IMR-90 (cell line): ENCODE data around the gene STRA6. TPM values are rescaled to one million over a fixed set of nuclear protein-coding genes. Genes with fewer than 3 reads are reported as not detected.

Experiments used
- ATAC-seq: fragments of 200-7000 bp; cut with Tn5 transposase; 2 replicates; pipeline ENCODE4 v1.9.1; 2020; ENCODE audit warnings: low read depth, mild to moderate bottlenecking, moderate library complexity
- BruUV-seq: library from RNA; stranded (reverse); fragments of 400-500 nt; replicated peaks from 2 replicates; lab custom pipeline; 2021; lab: Mats Ljungman, UMichigan
- CTCF ChIA-PET: fragments of 300-600 bp; formaldehyde crosslinking; extraction: SDS; loops from one replicate; lab custom pipeline; 2021; ENCODE audit warnings: antibody characterized with exemption; lab: Yijun Ruan, JAX
- POLR2A ChIA-PET: fragments of 300-600 bp; sonication (Branson Sonifier 250); formaldehyde crosslinking; loops from one replicate; lab custom pipeline; 2022; ENCODE audit warnings: antibody characterized with exemption; ENCODE audit not compliant: unreplicated experiment; lab: Charles Lee
- DNase-seq: peaks from one replicate; pipeline ENCODE4 v3.0.0; 2013
- H2AFZ ChIP-seq: replicated peaks from 2 replicates; pipeline ENCODE3; 2013; ENCODE audit warnings: low read length, mild to moderate bottlenecking; ENCODE audit not compliant: poor library complexity
- H2AK5ac ChIP-seq: 2 replicates; pipeline ENCODE4 v1.6.1; 2013; ENCODE audit warnings: low read depth, low read length, inconsistent platforms
- H2AK9ac ChIP-seq: replicated peaks from 2 replicates; pipeline ENCODE3; 2013; ENCODE audit warnings: mild to moderate bottlenecking, low read depth, low read length, moderate library complexity; ENCODE audit not compliant: poor library complexity
- H2BK120ac ChIP-seq: 2 replicates; pipeline ENCODE4 v1.6.1; 2013; ENCODE audit warnings: low read depth, low read length, inconsistent platforms
- H2BK15ac ChIP-seq: 3 replicates; pipeline ENCODE4 v1.6.1; 2013; ENCODE audit warnings: low read depth, low read length, inconsistent platforms
- H2BK20ac ChIP-seq: 2 replicates; pipeline ENCODE4 v1.6.1; 2013; ENCODE audit warnings: low read depth, mild to moderate bottlenecking, inconsistent platforms, low read length, moderate library complexity
- H2BK5ac ChIP-seq: 2 replicates; pipeline ENCODE4 v1.6.1; 2013; ENCODE audit warnings: mild to moderate bottlenecking, low read depth, low read length, inconsistent platforms; ENCODE audit not compliant: poor library complexity, severe bottlenecking
- H3K14ac ChIP-seq: replicated peaks from 2 replicates; pipeline ENCODE4 v1.6.1; 2013; ENCODE audit warnings: low read depth, low read length, inconsistent platforms
- H3K18ac ChIP-seq: 2 replicates; pipeline ENCODE4 v1.6.1; 2013; ENCODE audit warnings: low read depth, low read length, control low read depth
- H3K23ac ChIP-seq: 2 replicates; pipeline ENCODE4 v1.6.1; 2013; ENCODE audit warnings: low read depth, low read length, inconsistent platforms
- H3K27ac ChIP-seq: 2 replicates; pipeline ENCODE4 v1.5.1; 2013; ENCODE audit warnings: mild to moderate bottlenecking, control low read depth, low read length; ENCODE audit not compliant: insufficient read depth
- H3K27me3 ChIP-seq: 2 replicates; pipeline ENCODE4 v1.6.1; 2013; ENCODE audit warnings: low read length; ENCODE audit not compliant: control insufficient read depth, insufficient read depth
- H3K36me3 ChIP-seq: 2 replicates; pipeline ENCODE4 v1.6.1; 2013; ENCODE audit warnings: low read length, mixed read lengths; ENCODE audit not compliant: control insufficient read depth, insufficient read depth
- H3K4ac ChIP-seq: 2 replicates; pipeline ENCODE4 v1.6.1; 2013; ENCODE audit warnings: low read depth, low read length, inconsistent platforms
- H3K4me1 ChIP-seq: 2 replicates; pipeline ENCODE4 v1.6.1; 2013; ENCODE audit warnings: low read length, mixed read lengths; ENCODE audit not compliant: control insufficient read depth, insufficient read depth
- H3K4me2 ChIP-seq: 2 replicates; pipeline ENCODE4 v1.6.1; 2013; ENCODE audit warnings: low read depth, mild to moderate bottlenecking, control low read depth, low read length, moderate library complexity
- H3K4me3 ChIP-seq: 2 replicates; pipeline ENCODE4 v1.5.1; 2013; ENCODE audit warnings: low read depth, mild to moderate bottlenecking, control low read depth, low read length, moderate library complexity; ENCODE audit not compliant: insufficient read depth
- H3K56ac ChIP-seq: 2 replicates; pipeline ENCODE4 v1.6.1; 2013; ENCODE audit warnings: low read length, inconsistent platforms; ENCODE audit not compliant: insufficient read depth; ENCODE audit errors: extremely low read depth
- H3K79me1 ChIP-seq, 2 experiments: 2 replicates each; pipeline ENCODE4 v1.6.1; 2013; ENCODE audit warnings: low read length in 2 of 2, inconsistent platforms in 1 of 2, low read depth in 1 of 2
- H3K9ac ChIP-seq: 2 replicates; pipeline ENCODE4 v1.6.1; 2013; ENCODE audit warnings: low read depth, low read length, control low read depth
- H3K9me1 ChIP-seq: 2 replicates; pipeline ENCODE4 v1.6.1; 2013; ENCODE audit warnings: low read length, inconsistent platforms; ENCODE audit not compliant: insufficient read depth
- H3K9me3 ChIP-seq: 2 replicates; pipeline ENCODE4 v1.6.1; 2013; ENCODE audit warnings: low read length; ENCODE audit not compliant: control insufficient read depth, insufficient read depth
- H4K20me1 ChIP-seq: 2 replicates; pipeline ENCODE4 v1.6.1; 2013; ENCODE audit warnings: low read length, inconsistent platforms; ENCODE audit not compliant: insufficient read depth
- H4K5ac ChIP-seq: 2 replicates; pipeline ENCODE4 v1.6.1; 2013; ENCODE audit warnings: mild to moderate bottlenecking, low read depth, low read length, control low read depth
- H4K8ac ChIP-seq, 2 experiments: 2 replicates each; pipeline ENCODE4 v1.6.1; 2013; ENCODE audit warnings: low read depth in 2 of 2, low read length in 2 of 2, control low read depth in 1 of 2, inconsistent platforms in 1 of 2
- H4K91ac ChIP-seq: 2 replicates; pipeline ENCODE4 v1.6.1; 2013; ENCODE audit warnings: low read depth, low read length, inconsistent platforms; ENCODE audit not compliant: insufficient read depth
- BHLHE40 ChIP-seq: fragments of 150-350 bp; IDR thresholded peaks from 2 replicates; pipeline ENCODE4 v1.6.1; 2016; ENCODE audit warnings: mild to moderate bottlenecking, low read depth, low read length
- CEBPB ChIP-seq: IDR thresholded peaks from 2 replicates; pipeline ENCODE4 v1.6.1; 2012; ENCODE audit warnings: low read depth, low read length, improper control_type of control experiment
- ELK1 ChIP-seq: fragments of 150-350 bp; IDR thresholded peaks from 2 replicates; pipeline ENCODE4 v1.6.1; 2016; ENCODE audit warnings: low read depth, mild to moderate bottlenecking, low read length, moderate library complexity, borderline replicate concordance
- FOS ChIP-seq: fragments of 150-350 bp; IDR thresholded peaks from 2 replicates; pipeline ENCODE4 v1.6.1; 2016; ENCODE audit warnings: low read depth, low read length
- MAFK ChIP-seq: IDR thresholded peaks from 2 replicates; pipeline ENCODE4 v1.6.1; 2012; ENCODE audit warnings: low read depth, low read length, improper control_type of control experiment
- MAZ ChIP-seq: IDR thresholded peaks from 2 replicates; pipeline ENCODE4 v1.6.1; 2012; ENCODE audit warnings: low read depth, mild to moderate bottlenecking, low read length, improper control_type of control experiment, moderate library complexity, borderline replicate concordance
- NFE2L2 ChIP-seq: fragments of 150-350 bp; IDR thresholded peaks from 2 replicates; pipeline ENCODE4 v1.6.1; 2016; ENCODE audit warnings: low read depth, mild to moderate bottlenecking, low read length
- POLR2A ChIP-seq: IDR thresholded peaks from 2 replicates; pipeline ENCODE4 v1.6.1; 2012; ENCODE audit warnings: mild to moderate bottlenecking, low read depth, low read length
- RCOR1 ChIP-seq: IDR thresholded peaks from 2 replicates; pipeline ENCODE4 v1.6.1; 2012; ENCODE audit warnings: mild to moderate bottlenecking, low read length, improper control_type of control experiment; ENCODE audit not compliant: insufficient replicate concordance
- SMC3 ChIP-seq: fragments of 150-350 bp; IDR thresholded peaks from 2 replicates; pipeline ENCODE4 v1.6.1; 2016; ENCODE audit warnings: low read depth, mild to moderate bottlenecking, antibody characterized with exemption, low read length, moderate library complexity
- WGBS, 2 experiments: methylation state at CpG; one replicate each; pipeline versions ENCODE4 v1.1.5 to v1.1.7; 2013; ENCODE audit warnings: missing lambda C conversion rate in 2 of 2; ENCODE audit not compliant: insufficient read length in 1 of 2; ENCODE audit errors: extremely low coverage in 2 of 2; 5-methylcytosine and 5-hydroxymethylcytosine counted together
- dilution Hi-C: fragments of 300-500 bp; cut with HindIII; formaldehyde crosslinking; loops from one replicate; pipeline ENCODE4 v1.14.3; 2018; ENCODE audit warnings: low sequenced_read_pairs; ENCODE audit not compliant: unreplicated experiment
- in situ Hi-C: fragments of 300-500 bp; cut with MboI; formaldehyde crosslinking; loops from 3 replicates; pipeline ENCODE4 v1.14.3; 2019; ENCODE audit warnings: low sequenced_read_pairs, inconsistent platforms, mixed read lengths
- intact Hi-C: fragments of 100-400 bp; cut with micrococcal nuclease; formaldehyde crosslinking; loops from 2 replicates; pipeline ENCODE4 v1.10.0; 2022
- polyA plus RNA-seq, 3 experiments: library from polyadenylated mRNA; depleted of rRNA; stranded (reverse); fragments of >200 nt; gene quantifications; 2 replicates each; pipeline ENCODE4 v1.2.3, GENCODE V29; 2012; ENCODE audit warnings: low replicate concordance in 1 of 3
- total RNA-seq: library from RNA; depleted of rRNA; stranded (reverse); fragments of >200 nt; gene quantifications from 2 replicates; pipeline ENCODE4 v1.2.3, GENCODE V29; 2012

The STRA6 gene
- total and polyA plus RNA-seq, 2 of the 4 experiments (the other 2 are of a cell fraction), result 0.17 TPM; not detected in 1

- Histone ChIP-seq H3K27me3 (peaks cover 6% of the 10 kb centered on the region), H3K4me3 (no peak overlapping the region), H2BK15ac (no peak overlapping the region), H2AK9ac (no peak overlapping the region), H3K27ac (no peak overlapping the region), H4K8ac (no peak overlapping the region), H3K18ac (no peak overlapping the region), H3K4me1 (peaks cover 13% of the 10 kb centered on the region), H3K9me3 (no peaks in the 10 kb centered on the region), H3K23ac (no peak overlapping the region), H4K20me1 (peaks cover 8% of the 10 kb centered on the region; the same call in 1 of the 2 replicates), H2BK120ac (no peak overlapping the region), H3K4me2 (no peak overlapping the region), H4K5ac (no peak overlapping the region), H2BK5ac (no peak overlapping the region), H2AK5ac (no peak overlapping the region), H3K14ac (no peak overlapping the region), H3K79me1 (no peaks in the 10 kb centered on the region), H3K36me3 (no peaks in the 10 kb centered on the region), H3K9me1 (peaks cover 21% of the 10 kb centered on the region), H3K56ac (no peak overlapping the region), H3K4ac (no peak overlapping the region), H2BK20ac (no peak overlapping the region), H4K91ac (no peak overlapping the region), H3K9ac (no peak overlapping the region), H2AFZ (no peak overlapping the region)
- BruUV-seq, result no TSS peak
- ATAC-seq, result no peak
- no peak for TF ChIP-seq BHLHE40
- TF ChIP-seq SMC3, result no peak
- TF ChIP-seq CEBPB, result no peak
- TF ChIP-seq POLR2A, result no peak
- no peak for TF ChIP-seq MAZ
- TF ChIP-seq MAFK, result no peak
- no peak for TF ChIP-seq NFE2L2
- no peak for TF ChIP-seq RCOR1
- no peak for TF ChIP-seq ELK1
- no peak for TF ChIP-seq FOS
- dilution Hi-C loops, result no loop called here
- intact Hi-C loops, result no loop called here
- 100% methylated on average over 1 of the region's 5 CpGs for WGBS, 2 experiments
- POLR2A ChIA-PET, result no interaction called here
- CTCF ChIA-PET, result no interaction called here
- in situ Hi-C loops, result no loop called here
- DNase-seq, result no peak
These were observed 9.8 kb downstream of the STRA6 start for GRCh38 chr15:74192751-74193150.
